ENCODE results near the gene HPSE.
"Not testable (repeated sequence)": the region's sequence is repeated elsewhere in the genome, so short reads cannot be mapped to it uniquely, and the experiment has no call there.

HPSE gene

DNA sequence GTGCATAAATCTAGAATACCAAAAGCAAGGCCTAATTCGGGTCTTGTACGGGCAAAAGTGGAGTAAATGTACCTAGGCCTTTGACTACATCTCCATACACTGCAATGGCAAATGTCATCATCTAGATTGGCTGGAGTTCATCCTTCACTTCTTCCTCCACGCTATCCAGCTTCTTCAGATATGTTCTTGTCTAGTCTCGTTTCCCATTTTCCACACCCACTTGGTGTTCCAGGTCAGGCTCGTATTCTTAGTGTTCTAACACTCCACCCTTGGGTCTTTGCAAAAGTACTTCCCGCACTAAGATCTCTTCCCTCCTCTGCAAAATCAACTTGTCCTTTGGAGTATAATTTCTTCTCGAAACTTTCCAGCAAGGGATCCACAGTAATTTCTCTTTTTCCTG lies 51.5 kb downstream of the HPSE start:
- no peak for DNase-seq (ENCODE audit: low read depth in 2 of 2)

DNA sequence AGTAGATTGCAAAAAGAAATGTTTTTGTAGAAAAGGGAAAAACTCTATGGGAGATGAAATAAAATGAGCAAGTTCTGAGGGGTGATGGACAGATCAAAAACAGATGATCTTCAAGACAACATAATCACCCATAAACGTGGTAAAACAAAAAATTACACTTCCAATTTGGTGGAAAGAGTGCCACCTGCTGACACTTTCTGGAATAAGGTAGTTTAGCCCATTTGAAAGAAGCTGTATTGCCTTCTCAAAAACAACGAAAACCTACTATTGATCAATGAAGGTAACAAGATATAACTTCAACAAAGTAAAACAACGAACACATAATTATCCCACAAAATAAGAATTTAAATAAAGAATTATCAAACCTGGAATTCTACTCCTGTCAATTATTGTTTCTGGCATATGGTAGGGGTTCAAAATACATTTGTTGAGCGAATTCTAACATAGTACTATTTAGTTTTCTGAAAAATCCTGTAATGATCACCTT lies 52.6 kb downstream of the HPSE start:
- DNase-seq (ENCODE audit: low read depth in 2 of 2) = peak; percentile 11 to 53

DNA sequence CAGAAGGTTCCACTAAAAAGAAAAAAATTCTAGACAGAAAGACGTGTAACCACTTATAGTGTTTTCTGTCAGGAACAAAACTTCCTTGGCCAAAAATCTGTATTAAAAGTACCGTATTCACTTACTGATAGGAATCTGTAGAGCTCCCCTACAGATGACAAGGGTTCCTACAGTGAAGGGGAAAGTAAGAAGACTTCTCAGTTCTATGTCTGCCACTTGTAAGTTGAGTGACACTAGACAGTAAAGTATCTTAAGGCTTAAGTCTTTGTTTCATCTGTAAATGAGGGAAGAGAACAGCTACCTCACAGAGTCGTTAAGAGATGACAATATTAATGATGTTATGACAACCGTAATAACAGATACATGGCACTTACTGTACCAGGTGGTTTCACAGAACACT lies 53.3 kb downstream of the HPSE start:
- no peak for DNase-seq (ENCODE audit: low read depth in 2 of 2)

DNA sequence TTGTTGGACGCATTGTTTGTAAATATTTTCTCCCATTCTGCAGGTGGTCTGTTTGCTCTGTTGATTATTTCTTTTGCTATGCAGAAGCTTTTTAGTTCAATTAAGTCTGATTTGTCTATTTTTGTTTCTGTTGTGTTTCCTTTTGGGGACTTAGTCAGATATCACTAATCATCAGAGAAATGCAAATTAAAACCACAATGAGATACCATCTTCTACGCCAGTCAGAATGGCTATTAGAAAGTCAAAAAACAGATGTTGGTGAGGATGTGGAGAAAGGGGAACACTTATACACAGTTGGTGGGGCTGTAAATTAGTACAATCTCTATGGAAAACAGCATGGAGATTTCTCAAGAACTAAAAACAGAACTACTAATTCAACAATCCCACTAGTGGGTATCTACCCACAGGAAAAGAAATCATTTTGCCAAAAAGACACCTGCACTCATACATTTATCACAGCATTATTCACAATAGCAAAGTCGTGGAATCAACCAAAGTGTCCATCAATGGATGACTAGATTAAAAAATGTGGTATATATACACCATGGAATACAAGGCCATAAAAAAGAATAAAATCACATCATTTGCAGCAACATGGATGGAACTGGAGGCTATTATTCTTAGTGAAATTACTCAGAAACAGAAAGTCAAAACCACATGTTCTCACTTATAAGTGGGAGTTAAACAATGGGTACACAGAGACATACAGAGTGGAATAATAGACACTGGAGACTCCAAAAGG lies 58.2 kb downstream of the HPSE start:
- DNase-seq (ENCODE audit: low read depth in 2 of 2) = no peak

DNA sequence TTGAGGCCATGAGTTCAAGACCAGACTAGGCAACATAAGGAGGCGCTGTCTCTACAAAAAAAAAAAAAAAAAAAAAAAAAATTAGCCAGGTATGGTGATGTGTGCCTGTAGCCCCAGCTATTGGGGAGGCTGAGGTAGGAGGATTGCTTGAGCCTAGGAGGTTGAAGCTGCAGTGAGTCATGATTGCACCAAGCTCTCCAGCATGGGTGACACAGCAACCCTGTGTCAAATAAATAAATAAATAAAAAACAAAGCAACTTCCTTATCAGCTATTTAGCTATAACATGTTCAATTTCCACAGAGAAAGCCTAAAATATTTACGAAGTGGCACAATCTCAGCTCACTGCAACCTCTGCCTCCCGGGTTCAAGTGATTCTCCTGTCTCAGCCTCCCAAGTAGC lies 60.7 kb downstream of the HPSE start:
- not testable (repeated sequence) for DNase-seq (ENCODE audit: low read depth in 2 of 2)

DNA sequence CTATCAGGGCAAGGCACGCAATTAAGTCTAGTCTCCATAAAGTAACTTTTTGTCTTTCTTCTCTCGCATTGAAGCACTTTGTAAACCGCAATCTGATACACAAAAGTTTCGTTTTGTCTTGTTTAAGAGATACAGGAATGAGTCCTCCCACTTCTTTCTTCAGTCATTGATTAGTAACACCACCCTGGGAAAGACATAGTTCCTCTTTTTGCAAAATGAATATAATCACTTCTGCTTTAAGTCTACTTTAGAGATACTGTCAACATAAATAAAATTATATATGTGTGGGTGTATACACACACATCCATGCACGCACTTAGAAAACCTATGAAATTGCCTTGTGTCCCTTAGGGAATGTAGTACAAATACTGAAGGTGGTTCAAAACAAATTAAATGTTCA lies 61.7 kb downstream of the HPSE start:
- DNase-seq (ENCODE audit: low read depth in 2 of 2) = no peak

DNA sequence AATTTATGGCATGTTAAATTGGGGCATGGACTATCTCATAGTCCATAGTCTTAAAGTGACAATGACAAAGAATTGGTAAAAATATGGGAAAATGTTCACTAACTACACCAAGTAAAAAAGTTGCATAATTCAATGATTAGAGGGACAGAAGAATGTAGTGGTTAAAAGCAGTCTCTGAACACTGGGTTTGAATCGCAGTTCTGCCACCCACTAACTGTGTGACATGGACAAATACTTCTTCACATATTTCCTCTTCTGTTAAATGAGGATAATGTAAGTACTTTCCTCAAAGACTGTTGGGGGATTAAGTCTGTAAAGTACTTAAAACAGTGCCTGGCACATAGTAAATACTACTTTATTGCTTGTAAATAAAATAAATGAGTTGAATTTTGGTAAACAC lies 65.4 kb downstream of the HPSE start:
- no peak for DNase-seq (ENCODE audit: low read depth in 2 of 2)

DNA sequence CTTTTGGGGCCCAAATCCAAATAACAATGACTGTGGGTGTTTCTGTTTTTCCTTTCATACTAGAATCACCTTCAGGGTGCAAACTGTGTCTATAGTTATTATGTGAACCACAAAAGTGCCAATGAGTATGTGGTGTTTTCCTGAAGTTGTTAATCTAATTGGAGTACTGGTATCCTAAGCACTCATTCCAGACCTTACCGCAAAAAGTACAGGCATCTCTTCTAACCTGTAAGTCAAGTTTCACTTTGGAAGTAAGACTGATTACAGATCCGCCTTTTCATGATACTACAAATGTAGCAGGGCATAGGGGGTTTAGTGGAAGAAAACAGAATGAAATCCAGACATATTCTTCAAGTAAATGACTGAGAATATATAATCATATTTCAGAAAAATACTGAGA lies 66.2 kb downstream of the HPSE start:
- no peak for DNase-seq (ENCODE audit: low read depth in 2 of 2)

DNA sequence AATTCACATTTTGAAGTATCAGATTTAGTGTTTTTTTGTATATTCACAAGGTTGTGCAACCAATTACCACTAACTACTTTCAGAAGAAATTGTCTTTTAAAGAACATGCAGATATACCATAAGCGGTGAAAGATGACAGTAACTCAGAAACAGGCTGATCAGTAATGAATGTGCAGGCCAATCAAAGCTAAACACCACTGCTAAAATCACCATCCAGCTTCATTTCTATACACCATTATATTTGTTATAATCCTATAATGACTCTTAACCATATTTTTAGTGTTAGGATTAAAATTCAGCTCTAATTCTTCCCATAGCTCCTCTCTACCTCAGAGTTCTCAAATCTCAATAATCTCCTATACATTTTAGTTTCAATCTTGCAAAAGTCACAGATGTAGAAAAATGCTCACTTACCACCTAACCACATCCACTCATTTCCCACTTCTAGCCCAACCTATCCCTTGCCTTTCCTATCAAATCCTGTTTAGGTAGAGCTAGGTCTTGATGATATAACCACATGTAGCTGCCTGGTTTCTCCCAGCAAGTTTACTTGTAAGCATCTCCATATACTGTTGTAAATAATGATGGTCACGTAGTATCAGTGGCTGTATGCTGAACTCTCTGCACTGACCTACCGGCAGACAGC lies 66.7 kb downstream of the HPSE start:
- no peak for DNase-seq (ENCODE audit: low read depth in 2 of 2)

DNA sequence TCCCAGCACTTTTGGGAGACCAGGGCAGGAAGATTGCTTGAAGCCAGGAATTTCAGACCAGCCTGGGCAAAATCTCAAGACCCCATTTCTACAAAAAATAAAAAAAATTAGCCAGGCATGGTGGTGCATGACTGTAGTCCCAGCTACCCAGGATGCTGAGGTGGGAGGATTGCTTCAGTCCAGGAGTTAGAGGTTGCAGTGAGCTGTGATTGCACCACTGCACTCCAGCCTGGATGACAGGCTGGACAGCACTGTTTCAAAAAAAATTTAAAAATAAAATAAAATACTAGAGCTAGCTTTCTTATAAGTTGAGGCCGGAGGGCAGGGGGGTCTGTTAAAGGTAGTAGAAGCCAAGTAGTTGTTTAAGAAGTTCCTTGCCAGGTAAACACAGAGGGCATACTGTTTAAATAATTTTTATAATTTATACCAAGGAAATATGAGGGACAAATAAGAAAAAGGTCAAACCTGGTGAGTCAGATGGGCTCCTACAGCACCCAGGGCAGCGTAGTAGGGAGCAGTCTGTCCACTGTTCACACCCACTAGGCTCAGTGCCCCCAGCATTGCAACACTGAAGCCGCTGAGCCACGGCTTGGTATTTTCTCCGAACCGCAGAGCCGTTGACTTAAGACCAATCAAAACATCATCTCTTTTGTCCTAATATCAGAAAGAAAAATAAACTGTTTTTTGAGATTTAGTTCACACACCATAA lies 67.4 kb downstream of the HPSE start:
- DNase-seq (ENCODE audit: low read depth in 2 of 2) = no peak

DNA sequence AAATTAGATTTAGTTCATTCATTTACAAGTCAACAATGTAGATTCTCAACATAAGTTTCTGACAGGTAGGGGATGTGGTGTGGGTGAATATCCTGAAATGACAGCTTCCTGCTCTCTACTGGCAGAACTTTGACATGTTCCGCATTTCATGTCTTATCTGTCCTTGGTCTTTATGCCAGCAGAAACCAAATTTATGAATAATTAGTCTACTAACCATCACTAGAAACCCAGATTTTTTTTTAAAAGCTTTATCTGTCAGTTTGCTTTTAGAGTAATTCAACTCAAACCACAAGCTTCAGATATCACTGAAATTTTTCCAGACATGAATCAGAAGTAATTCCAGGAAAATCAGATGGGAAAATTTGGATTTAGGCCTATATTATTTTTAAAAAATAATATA lies 68.0 kb downstream of the HPSE start:
- DNase-seq (ENCODE audit: low read depth in 2 of 2) = no peak

DNA sequence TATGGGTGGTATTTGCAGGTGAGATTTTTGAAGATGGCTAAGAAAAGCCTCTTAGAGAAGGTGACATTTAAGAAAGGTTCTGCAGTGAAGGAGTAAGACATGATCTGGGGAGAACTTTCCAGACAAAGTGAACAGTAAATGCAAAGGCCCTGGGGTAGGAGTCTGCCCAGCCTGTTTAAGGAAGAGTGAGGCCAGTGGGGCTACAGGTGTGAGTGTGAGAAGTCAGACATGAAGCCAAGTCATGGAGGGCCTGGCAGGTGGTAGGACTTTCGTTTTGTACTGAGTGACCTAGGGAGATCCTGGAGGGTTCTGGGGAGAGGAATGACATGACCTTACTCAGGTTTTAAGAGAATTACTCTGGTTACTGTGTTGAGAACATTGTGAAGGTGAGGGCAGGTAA lies 71.5 kb downstream of the HPSE start:
- DNase-seq (ENCODE audit: low read depth in 2 of 2) = no peak

DNA sequence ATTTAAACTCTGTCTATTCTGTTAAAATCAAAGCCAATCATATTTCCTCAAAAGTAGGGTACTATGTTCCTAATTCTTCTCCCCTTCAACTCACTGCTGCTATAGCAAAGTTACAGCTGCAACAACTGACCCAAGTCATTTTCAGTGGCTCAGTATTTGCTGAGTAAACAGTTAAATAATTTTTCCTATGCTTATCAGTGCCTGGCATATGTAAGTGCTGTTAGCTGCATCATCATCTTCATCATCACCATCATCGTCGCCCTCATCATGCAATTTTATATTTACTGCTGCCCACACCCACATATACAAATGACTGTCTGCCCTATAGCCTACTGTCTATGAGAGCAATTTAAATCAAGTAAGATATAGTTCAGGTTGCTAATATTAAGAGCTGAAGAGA lies 72.0 kb downstream of the HPSE start:
- no peak for DNase-seq (ENCODE audit: low read depth in 2 of 2)

DNA sequence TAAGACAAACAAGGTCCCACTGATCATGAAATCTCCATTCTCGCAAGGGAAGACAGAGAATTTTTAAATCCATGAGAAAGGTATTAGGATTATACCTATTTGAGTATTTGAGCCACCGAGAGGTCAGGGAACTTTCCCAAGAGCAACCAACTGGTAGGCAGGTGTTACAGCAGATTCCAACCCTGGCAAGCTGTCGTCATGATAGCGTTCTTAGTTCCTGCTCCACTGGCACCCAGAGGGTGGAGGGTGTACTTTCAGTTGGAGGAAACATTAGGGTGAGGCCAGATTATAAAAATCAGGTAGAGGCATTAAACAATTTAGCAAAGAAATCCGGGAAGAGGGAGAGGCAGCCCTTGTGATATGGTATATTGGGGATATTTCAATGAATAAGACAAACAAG lies 73.3 kb downstream of the HPSE start:
- DNase-seq (ENCODE audit: low read depth in 2 of 2) = no peak

DNA sequence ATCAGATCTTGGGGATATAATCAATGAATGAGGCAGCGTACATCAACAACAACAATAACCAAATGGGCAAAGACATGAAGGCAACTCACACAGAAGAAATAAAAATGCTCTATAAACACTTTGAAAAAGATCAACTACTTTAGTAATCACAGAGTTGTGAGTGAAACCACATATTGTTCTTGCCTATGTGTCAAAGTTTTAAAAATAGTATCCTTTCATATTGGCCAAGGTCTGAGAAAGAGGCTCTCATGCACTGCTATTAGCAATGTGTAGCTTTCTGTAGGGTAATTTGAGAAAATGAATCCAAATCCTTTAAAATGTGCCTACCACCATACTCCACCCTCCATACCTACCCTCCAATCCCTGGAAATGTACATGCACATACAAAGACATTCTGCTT lies 75.1 kb downstream of the HPSE start:
- no peak for DNase-seq (ENCODE audit: low read depth in 2 of 2)

DNA sequence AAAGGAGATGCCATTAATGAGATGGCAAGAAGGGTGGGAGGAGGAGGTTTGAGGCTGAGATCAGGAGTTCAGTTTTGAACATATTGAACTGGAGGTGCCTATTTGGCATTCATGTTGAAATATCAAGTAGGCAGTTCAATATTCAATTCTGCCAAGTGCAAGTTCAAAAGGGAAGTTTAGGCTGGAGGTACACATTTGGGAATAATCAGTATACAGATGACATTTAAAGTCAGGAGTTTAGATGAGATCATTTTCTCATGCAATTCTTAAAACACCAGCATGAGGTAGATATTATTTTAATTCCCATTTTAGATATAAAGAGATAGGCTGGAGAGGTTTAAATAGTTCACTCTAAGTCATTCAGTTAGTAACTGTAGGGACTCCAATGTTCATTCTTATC lies 76.2 kb downstream of the HPSE start:
- no peak for DNase-seq (ENCODE audit: low read depth in 2 of 2)

DNA sequence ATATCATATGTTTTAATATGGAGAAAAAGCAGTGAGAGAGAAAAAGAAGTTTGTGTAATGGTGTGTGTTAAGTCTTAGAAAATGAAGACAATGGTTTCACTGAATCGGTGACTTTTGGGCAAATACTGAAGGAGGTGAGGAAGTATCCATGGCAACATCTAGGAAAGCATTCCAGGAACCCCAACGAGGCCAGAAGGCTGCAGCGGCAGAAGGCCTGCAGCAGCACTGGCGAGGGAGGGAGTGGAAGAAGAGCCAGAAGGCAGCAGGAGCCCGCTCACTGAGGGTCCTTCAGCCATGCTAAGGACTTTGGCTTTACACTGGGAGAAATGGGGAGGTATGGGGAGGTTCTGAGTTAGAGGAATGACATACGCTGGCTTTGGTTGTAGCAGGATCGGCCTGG lies 76.8 kb downstream of the HPSE start:
- no peak for DNase-seq (ENCODE audit: low read depth in 2 of 2)

DNA sequence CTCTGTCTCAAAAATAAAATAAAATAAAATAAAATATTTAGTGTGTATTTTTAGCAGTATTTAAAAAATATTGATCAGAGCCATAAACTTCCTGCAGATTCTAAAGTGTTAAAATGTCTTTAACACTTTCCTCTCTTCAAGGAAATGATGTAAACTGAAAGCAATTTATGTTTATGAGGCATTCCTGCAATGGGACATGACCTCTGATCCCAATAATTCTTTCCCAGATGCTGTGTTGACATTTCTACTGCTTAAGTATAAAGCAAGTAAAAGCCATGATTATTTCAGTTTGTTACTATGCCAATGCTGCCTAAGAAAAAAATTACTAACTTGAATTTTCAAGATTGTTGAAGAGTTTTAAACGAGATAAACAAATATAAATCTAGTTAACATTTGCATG lies 79.1 kb downstream of the HPSE start:
- no peak for DNase-seq (ENCODE audit: low read depth in 2 of 2)

DNA sequence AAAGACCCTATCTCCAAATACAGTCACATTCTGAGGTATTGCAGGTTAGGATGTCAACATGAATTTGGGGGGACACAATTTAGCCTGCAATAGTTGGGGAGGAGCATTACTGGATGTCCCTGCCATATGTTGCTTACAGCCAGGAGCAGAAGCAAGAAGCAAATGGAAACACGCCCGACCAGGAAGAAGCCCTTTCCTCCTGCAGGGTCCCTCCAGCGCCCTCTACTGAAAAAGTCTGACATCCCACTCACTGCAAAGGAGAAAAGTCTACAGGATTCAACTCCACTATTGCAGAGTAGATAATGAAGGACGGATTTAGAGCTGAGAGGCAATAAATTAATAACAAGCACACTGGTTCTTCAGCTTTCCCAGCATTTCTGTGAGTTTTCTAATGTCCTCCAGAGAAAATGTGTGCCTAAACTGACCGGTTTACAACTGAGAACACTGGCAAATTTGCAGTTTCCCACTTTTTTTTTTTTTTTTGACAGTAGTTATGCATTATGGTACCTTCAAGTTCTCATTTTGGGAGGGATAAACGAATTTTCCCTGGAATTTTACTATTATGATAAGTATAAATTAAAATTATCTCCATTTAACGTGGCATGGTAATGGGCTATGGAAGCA lies 81.8 kb downstream of the HPSE start:
- peak; percentile 40 to 63 for DNase-seq (ENCODE audit: low read depth in 2 of 2)

DNA sequence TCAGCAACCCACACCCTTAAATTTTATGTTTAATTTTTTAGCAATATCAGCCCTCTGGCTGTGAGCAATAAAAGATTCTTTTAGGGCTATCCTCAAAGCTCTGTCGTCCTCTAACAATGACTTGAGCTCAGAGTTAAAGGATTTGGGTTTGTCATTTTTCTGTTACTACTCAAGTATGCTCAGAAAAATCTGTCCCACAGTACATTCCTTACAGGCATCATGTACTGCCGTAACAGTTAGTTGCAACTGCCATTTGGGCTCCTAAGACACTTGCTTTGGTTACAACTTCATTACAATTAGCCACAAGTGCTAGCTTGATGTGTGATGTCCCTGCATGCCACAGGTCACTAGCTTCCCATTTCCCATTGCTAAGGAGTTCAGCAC lies 83.2 kb downstream of the HPSE start:
- no peak for DNase-seq (ENCODE audit: low read depth in 2 of 2)

DNA sequence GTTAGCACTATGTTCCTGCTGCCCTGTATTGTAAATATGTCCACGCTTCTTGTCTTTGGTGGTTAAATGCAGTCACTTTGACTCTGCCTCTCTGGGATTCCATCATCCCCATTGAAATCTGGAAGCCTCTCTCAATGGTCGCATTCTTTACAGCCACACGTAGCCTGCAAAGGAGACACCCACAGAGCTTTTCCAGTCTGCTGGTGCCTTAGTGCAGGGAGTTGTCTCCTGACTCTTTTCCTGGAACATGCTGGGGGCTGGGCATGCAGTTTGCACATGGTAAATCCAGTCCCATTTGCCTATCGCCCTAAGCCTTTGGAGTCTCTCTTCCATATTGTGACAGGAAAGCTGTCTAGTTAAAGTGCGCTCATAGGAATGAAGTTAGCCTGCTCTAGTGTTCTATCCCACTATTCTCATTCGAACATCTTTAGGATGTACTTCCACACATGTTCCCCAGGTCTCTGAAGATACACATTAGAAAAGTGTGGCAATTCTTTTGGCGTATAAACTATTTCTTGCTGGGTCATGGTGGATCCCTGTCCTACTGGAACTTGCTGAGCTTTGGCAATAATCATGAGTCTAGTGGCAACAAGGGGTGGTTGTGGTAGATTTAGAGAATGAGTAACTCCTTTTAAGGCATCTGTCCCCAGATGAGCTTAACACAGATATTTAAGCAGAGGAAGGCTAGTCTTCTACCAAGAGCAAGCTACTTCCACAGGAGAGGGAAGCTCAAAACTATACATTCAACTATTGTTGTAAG lies 83.8 kb downstream of the HPSE start:
- DNase-seq (ENCODE audit: low read depth in 2 of 2) = no peak

DNA sequence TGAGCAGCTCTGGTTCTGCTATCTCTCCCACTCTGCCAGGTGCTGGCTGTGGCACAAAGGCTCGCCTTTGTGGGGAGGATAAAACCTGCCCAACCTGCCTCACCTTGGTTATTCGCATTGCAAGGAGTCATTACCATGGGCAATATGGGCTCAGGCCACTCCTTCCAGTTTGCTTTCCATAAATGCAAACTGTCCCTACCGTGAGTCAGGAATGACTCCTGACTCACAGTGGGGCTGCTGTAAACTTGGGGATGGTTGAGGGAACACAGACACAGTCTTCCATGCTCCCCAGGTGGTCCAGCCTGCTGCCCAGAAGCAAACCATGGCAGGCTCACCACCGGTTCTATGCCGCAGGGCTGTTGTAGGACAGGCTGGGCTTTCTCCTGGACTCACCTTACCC lies 86.2 kb downstream of the HPSE start:
- no peak for DNase-seq (ENCODE audit: low read depth in 2 of 2)

Measured in stimulated activated CD4-positive, alpha-beta T cell treated with anti-CD3 and anti-CD28 coated beads, Interleukin-15, amount 100 ng/mL, for 48 hours (primary cell).